Lower leg skin (tissue), 4 donors: Measurements from ENCODE around the gene BANP. TPM values are rescaled to one million over a fixed set of nuclear protein-coding genes. Genes with fewer than 3 reads are reported as not detected.
"Not testable (repeated sequence)": the region's sequence is repeated elsewhere in the genome, so short reads cannot be mapped to it uniquely, and the experiment has no call there.

Experiments used
- DNase-seq, 2 donors: peaks; one replicate each; pipeline ENCODE4 v3.0.0-alpha.2; 2019; ENCODE audit warnings: low spot score in 2 of 2
- H3K4me3 ChIP-seq: fragments of 200-600 bp; sonication (generic); 2 replicates; pipeline ENCODE4 v1.5.1; 2017; ENCODE audit warnings: mild to moderate bottlenecking, low read depth; ENCODE audit not compliant: poor library complexity, severe bottlenecking
- POLR2A ChIP-seq, 2 donors: fragments of 450-650 bp; IDR thresholded peaks; one replicate each; pipeline ENCODE4 v1.6.1; 2016 to 2017; ENCODE audit warnings: antibody characterized with exemption in 2 of 2, mild to moderate bottlenecking in 1 of 2, moderate library complexity in 1 of 2
- WGBS, 2 donors: methylation state at CpG; one replicate each; pipeline ENCODE4 v1.1.5; 2018; 5-methylcytosine and 5-hydroxymethylcytosine counted together
- intact Hi-C: fragments of 100-400 bp; cut with DNase I; formaldehyde crosslinking; loops from one replicate; pipeline ENCODE4 v1.15.0; 2023; ENCODE audit warnings: low total_unique reads
- total RNA-seq, 4 donors: library from RNA; depleted of rRNA; stranded (reverse); fragments of >200 nt; gene quantifications; one replicate each; pipeline ENCODE4 v1.1.0, GENCODE V29; 2016
- TF ChIP-seq, protein P1 (sequence below), 3 donors: fragments of 450-650 bp; IDR thresholded peaks; one replicate each; pipeline ENCODE4 v1.5.1; 2016; ENCODE audit warnings: antibody characterized with exemption in 3 of 3, mild to moderate bottlenecking in 3 of 3, moderate library complexity in 2 of 3

BANP gene
- total RNA-seq, 4 donors from 2014 or later = 21.6 to 28.7 (median 24.5) TPM

DNA sequence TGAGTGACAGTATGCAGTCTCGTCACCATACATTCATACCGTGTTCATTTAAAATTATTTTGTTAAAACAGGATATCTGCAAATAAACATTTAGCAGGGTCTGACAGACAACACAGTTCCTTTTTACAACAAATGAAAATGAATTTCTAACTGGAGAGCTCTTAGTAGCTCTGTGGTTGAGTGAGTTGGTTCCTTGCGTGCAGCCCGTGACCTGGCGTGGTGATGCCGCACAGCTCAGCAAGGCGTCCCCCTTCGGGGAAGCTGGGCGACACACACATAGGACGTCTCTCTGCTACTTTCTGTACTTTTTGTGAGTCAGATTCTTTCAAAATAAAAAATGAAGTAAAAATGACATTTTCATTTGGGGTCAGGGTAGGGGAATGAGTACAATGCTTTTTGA lies 86.1 kb downstream of the BANP start:
- DNase-seq, H3K4me3 ChIP-seq, intact Hi-C loops: not testable (repeated sequence)
- 86 to 87% methylated on average over 10 of the region's 10 CpGs for WGBS, 2 donors

DNA sequence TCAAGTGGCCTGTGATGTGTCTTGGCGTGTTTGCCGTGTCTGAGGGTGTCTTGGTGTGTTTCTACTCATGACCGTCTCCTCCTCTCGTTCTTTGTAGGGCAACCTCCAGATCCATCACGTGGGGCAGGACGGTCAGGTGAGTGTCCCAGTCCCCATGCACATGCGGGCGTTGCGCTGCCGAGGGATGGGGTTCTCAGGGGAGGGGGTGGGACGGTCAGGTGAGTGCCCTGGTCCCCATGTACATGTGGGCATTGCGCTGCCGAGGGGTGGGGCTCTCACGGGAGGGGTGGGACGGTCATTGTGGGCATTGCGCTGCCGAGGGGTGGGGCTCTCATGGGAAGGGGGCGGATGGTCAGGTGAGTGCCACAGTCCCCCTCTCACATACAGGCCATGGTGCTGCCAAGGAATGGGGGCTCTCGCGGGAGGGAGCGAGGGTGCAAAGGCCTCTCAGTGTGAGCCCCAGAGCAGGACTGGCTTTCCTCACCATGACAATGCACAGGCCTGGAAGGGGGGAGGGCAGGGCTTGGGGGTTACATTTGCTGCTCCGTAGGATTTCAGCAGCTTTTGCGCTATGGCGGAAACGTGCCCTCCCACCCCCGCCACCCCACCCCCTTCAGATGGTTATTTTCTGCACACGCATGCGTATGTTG lies 86.8 kb downstream of the BANP start:
- DNase-seq, intact Hi-C loops, H3K4me3 ChIP-seq: not testable (repeated sequence)
- WGBS, 2 donors = 90 to 97% methylated on average over 25 to 28 of the region's 28 CpGs

DNA sequence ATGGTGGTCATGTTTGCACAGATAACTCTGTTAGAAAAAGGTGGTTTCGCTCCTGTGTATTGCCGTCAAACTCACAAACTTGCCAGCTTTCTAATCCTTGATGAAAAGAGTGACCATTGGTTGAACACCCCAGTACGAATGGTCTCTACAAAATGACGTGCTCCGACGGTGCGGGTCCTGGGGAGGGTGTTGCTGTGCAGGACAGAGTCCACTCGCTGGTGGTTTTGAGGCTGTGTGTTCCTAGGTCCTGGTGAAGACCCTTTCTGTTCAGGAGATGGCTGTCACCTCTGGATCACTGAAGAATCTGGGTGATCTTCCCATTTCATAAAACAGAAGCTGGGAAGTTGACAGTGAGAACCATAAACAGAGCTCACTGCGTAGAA lies 87.3 kb downstream of the BANP start:
- WGBS, 2 donors = 96% methylated on average over 9 of the region's 9 CpGs
- H3K4me3 ChIP-seq, intact Hi-C loops, DNase-seq: not testable (repeated sequence)

DNA sequence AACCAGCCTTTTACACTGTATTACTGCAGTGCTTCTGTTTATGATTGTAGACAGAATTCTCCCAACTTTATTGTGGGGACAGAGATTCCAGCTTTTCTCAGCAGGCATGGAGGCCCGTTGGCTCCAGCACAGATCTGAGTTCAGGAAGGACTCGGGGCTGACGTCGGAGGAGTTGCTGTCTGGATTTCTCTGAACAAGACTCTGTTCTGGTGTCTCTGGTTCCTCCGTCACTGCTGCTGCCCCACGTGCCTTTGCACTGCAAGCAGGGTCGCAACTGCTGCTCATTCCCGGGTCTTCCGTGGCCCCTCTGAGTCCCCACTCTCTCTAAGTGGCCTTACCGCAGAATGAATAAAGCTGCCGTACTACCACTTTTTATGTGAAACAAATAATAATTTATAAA lies 88.4 kb downstream of the BANP start:
- intact Hi-C loops = no loop called here
- no peak overlapping the region for H3K4me3 ChIP-seq
- no peak for TF ChIP-seq POLR2A (IDR thresholded peaks at IDR 0.05)
- TF ChIP-seq, protein P1, sequence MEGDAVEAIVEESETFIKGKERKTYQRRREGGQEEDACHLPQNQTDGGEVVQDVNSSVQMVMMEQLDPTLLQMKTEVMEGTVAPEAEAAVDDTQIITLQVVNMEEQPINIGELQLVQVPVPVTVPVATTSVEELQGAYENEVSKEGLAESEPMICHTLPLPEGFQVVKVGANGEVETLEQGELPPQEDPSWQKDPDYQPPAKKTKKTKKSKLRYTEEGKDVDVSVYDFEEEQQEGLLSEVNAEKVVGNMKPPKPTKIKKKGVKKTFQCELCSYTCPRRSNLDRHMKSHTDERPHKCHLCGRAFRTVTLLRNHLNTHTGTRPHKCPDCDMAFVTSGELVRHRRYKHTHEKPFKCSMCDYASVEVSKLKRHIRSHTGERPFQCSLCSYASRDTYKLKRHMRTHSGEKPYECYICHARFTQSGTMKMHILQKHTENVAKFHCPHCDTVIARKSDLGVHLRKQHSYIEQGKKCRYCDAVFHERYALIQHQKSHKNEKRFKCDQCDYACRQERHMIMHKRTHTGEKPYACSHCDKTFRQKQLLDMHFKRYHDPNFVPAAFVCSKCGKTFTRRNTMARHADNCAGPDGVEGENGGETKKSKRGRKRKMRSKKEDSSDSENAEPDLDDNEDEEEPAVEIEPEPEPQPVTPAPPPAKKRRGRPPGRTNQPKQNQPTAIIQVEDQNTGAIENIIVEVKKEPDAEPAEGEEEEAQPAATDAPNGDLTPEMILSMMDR (IDR thresholded peaks at IDR 0.05) = no peak
- WGBS, 2 donors = 93 to 97% methylated on average over 11 of the region's 11 CpGs
- no peak for DNase-seq

DNA sequence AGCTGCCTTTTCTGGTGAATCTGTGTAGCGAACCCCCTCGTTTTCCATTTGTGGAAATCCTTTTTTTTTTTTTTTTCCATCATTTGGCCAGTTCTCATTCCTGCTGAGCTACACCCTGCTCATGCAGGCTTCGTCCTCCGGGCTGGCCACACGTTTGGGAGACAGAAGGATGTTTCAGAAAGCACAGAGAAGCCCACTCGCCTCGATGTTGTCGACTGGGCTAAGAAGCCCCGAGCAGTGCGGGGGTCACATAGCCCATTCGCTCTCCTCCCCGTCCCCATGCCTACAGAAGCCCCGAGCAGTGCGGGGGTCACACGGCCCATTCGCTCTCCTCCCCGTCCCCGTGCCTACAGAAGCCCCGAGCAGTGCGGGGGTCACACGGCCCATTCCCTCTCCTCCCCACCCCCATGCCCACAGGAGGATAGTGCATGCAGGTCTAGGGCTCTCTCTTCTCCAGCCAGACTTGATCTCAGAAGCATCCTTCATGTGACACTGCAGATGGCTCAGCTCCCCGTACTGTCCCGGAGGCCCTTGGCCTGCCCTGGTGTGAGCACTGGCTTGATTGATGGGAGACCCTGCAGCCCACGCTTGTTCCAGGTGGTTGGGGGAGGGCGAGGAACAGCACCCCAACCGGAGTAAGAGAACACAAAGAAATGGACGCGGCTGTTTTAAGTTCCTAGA lies 89.1 kb downstream of the BANP start:
- WGBS, 2 donors = 89 to 91% methylated on average over 28 of the region's 28 CpGs
- H3K4me3 ChIP-seq, intact Hi-C loops, DNase-seq: not testable (repeated sequence)

DNA sequence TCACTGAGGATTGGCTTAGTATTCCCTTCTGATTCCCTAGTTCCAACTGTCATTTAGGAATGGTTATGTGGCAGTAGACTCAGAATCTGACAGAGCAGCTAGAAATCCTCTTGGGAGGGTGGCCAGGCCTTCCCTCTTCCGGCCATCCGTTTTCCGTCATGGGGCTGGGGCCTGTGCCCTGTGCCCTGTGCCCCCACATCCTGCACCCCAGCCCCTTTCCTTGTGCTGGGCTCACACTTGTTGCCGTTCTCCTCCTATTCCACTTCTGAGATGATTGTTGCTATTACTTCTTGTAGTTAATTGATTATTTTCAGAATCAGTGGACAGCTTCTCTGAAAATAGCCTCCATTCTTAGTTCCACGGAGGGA lies 89.6 kb downstream of the BANP start:
- WGBS, 2 donors = 91 to 92% methylated on average over 5 of the region's 5 CpGs

DNA sequence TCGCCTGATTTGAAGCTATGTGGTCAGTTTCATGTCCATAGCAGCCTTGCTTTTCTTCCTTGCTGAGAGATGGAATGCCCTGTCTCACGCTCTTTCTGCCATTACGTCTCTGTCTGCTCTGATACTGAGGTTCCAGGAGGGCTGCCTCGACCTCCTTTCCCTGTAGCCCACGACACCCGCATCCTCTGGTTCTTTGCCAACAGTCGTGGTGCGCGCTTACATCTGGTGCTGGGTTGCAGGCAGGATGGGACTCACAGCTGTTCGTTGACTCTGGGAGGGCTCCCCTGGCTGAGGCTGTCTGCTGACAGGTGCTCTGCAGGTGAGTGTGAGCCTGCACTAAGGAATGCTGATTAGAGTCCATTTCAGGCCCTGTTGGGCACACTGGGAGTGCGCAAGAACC lies 90.3 kb downstream of the BANP start:
- WGBS, 2 donors = 91 to 95% methylated on average over 9 to 11 of the region's 11 CpGs
- intact Hi-C loops, H3K4me3 ChIP-seq, DNase-seq: not testable (repeated sequence)

More for the DNA sequence above, 89.6 kb downstream of the BANP start:
- H3K4me3 ChIP-seq, intact Hi-C loops, DNase-seq: not testable (repeated sequence)

DNA sequence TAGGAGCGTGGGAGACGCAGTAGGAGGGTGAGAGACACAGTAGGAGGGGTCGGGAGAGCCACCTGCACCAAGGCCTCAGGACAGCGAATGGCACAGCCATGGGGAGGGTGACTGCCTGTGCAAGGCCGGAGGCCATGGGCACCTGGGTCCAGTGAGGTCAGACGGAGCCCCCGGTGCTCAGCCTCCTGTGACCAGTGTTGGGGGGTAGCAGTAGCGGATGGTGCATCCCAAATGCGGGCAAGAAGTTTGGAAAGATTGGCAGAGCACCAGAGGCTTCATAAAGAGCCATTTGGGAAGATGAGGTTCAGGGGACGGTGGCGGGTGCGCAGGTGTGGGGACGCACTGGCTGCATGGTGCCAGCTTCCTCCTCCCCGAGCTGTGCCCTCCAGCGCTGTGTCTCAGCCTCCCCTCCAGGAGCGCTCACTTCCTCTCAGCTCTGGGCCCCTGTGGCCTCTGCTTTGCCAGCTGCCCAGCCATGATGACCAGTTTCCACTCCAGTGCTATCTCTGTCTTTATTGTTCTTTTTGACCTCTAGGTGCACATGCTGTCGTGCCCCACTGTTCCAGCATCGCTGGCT lies 90.8 kb downstream of the BANP start:
- WGBS, 2 donors = 91 to 95% methylated on average over 18 of the region's 18 CpGs
- intact Hi-C loops, DNase-seq, H3K4me3 ChIP-seq: not testable (repeated sequence)

DNA sequence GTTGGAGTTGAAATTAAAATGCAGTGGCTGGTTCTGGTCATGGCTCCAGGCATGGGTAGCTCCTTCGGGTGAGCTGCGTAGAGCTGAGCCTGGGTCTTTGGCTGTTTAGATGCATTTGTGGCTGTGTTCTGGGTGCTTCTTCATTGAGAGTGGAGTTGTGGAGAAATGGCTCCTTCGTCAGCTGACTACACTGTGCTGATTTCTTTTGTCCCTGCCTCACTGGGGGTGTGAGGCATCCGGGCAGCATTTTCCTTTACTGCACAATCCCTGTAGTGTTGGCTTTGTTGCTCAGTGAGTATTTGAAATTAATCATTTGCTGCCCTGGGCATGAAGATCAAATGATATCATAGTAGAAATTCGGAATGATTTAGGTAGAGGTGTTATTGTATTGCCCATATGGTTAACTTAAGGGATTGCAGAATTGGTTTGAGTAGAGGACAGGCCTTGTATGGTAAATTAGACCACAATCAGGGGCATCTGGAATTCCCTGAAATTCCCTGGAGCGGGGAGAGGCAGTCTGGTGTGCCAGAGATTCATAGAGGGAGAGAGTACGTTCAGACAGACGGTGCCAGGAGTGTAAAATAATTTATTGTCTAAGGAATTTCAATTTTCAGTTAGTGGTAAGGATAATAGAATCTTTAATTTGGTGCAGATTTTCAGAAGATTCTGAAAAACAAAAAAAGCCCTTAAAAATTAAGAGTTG lies 92.1 kb downstream of the BANP start:
- DNase-seq, intact Hi-C loops, H3K4me3 ChIP-seq: not testable (repeated sequence)
- 67 to 74% methylated on average over 6 to 8 of the region's 8 CpGs for WGBS, 2 donors

DNA sequence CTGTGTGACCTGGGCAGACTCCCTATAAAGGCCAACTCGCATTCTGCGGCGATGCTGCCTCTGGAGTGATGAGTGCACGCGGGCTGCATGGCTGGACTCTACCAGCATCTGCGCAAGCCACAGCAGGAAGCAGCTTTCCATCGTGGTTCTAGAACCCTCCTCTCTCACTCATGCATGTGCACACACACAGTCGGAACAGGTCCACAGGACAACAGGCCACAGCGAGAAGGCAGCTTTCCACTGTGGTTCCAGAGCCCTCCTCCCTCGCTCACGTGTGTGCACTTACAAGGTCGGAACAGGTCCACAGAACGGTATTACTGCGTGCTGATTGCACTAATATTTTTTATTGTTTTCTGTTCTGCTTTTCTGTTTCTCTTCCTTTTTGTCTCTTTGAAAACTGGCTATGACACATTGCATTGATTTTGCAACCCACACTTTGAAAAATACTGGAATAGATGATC lies 92.9 kb downstream of the BANP start:
- intact Hi-C loops, DNase-seq, H3K4me3 ChIP-seq: not testable (repeated sequence)
- 83 to 84% methylated on average over 14 of the region's 14 CpGs for WGBS, 2 donors

DNA sequence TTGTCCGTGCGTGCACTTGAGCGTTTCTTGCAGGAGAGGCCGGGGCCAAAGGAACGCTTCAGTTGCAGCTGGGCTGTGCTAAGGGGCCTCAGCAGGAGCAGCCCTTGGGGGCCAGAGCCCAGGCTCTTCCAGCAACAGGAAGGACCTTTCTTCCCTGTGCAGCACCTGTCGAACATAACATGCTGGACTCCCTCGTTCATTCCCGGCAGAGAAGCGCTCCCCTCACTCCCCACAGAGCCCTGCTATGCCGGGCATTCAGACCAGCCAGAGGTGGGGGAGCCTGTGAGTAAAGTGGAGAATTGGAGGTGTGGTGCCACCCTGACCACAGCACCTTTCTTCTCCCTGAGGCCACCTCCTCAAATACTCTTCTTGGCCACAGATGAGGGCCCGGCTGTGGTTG lies 94.1 kb downstream of the BANP start:
- intact Hi-C loops, H3K4me3 ChIP-seq, DNase-seq: not testable (repeated sequence)
- WGBS, 2 donors = 90% methylated on average over 11 of the region's 11 CpGs
